Measurements from ENCODE around the gene NBEAL1.
"Not testable (repeated sequence)": the region's sequence is repeated elsewhere in the genome, so short reads cannot be mapped to it uniquely, and the experiment has no call there.

The NBEAL1 gene

GRCh38 chr2:203225423-203226039, 210.9 kb downstream of the NBEAL1 start:
- no peak for DNase-seq (ENCODE audit: low read depth, low spot score)

- not testable (repeated sequence) for DNase-seq (ENCODE audit: low read depth, low spot score)
These were observed 215.0 kb downstream of the NBEAL1 start for GRCh38 chr2:203229674-203230073.

- no peak for DNase-seq (ENCODE audit: low read depth, low spot score)
These were observed 222.9 kb downstream of the NBEAL1 start for GRCh38 chr2:203237346-203238238.

- DNase-seq (ENCODE audit: low read depth, low spot score), result no peak
These were observed 223.6 kb downstream of the NBEAL1 start for GRCh38 chr2:203238292-203238703.

- DNase-seq (ENCODE audit: low read depth, low spot score), result peak; percentile 73
These were observed 224.2 kb downstream of the NBEAL1 start, which contains the start of gene CYP20A1 for GRCh38 chr2:203238704-203239526. CYP20A1 (plus strand) TSS chr2:203239018; CDS start chr2:203239063, 45 bp downstream.

- DNase-seq (ENCODE audit: low read depth, low spot score), result no peak
These were observed 225.8 kb downstream of the NBEAL1 start for GRCh38 chr2:203240491-203240890.

- no peak for DNase-seq (ENCODE audit: low read depth, low spot score)
These were observed 227.8 kb downstream of the NBEAL1 start for GRCh38 chr2:203242518-203242917.

- no peak for DNase-seq (ENCODE audit: low read depth, low spot score)
These were observed 232.0 kb downstream of the NBEAL1 start for GRCh38 chr2:203246646-203247045.

GRCh38 chr2:203252818-203253217, 238.1 kb downstream of the NBEAL1 start:
- no peak for DNase-seq (ENCODE audit: low read depth, low spot score)

- DNase-seq (ENCODE audit: low read depth, low spot score), result not testable (repeated sequence)
These were observed 238.9 kb downstream of the NBEAL1 start for GRCh38 chr2:203253422-203254095.

GRCh38 chr2:203261326-203262159, 246.9 kb downstream of the NBEAL1 start:
- DNase-seq (ENCODE audit: low read depth, low spot score), result no peak

All from iPS DF 19.7 (cell line).